ENCODE data around the gene DLX6.

DLX6 gene

GRCh38 chr7:97001221-97001620 lies 4.1 kb upstream of the DLX6 start:
- no peak for DNase-seq (ENCODE audit: extremely low read depth, low read depth)
- TF ChIP-seq CTCF (IDR thresholded peaks at IDR 0.05; ENCODE audit: low read depth, low read length, missing control alignments) = no peak
- no peak overlapping the region for H3K4me3 ChIP-seq (replicated peaks; ENCODE audit: low read depth, low read length)

- TF ChIP-seq CTCF (IDR thresholded peaks at IDR 0.05; ENCODE audit: low read depth, low read length, missing control alignments) = no peak
- no peak for DNase-seq (ENCODE audit: extremely low read depth, low read depth)
- H3K4me3 ChIP-seq (replicated peaks; ENCODE audit: low read depth, low read length) = no peak overlapping the region
These were observed 3.4 kb upstream of the DLX6 start for GRCh38 chr7:97001656-97002554.

- DNase-seq (ENCODE audit: extremely low read depth, low read depth) = no peak
- no peak for TF ChIP-seq CTCF (IDR thresholded peaks at IDR 0.05; ENCODE audit: low read depth, low read length, missing control alignments)
- H3K4me3 ChIP-seq (replicated peaks; ENCODE audit: low read depth, low read length) = no peak overlapping the region
These were observed 2.6 kb upstream of the DLX6 start for GRCh38 chr7:97002555-97003261.

GRCh38 chr7:97003262-97004246 lies 1.8 kb upstream of the DLX6 start:
- H3K4me3 ChIP-seq (replicated peaks; ENCODE audit: low read depth, low read length) = no peak overlapping the region
- no peak for DNase-seq (ENCODE audit: extremely low read depth, low read depth)
- no peak for TF ChIP-seq CTCF (IDR thresholded peaks at IDR 0.05; ENCODE audit: low read depth, low read length, missing control alignments)

- H3K4me3 ChIP-seq (replicated peaks; ENCODE audit: low read depth, low read length) = no peak overlapping the region
- TF ChIP-seq CTCF (IDR thresholded peaks at IDR 0.05; ENCODE audit: low read depth, low read length, missing control alignments) = no peak
- DNase-seq (ENCODE audit: extremely low read depth, low read depth) = no peak
These were observed 838 bp upstream of the DLX6 start for GRCh38 chr7:97004247-97005182.

Data from HFF-Myc (cell line).